Left ventricle myocardium inferior (tissue), 1 donor: ENCODE measurements around the gene ARSG. TPM values are rescaled to one million over a fixed set of nuclear protein-coding genes. Genes with fewer than 3 reads are reported as not detected.

ENCODE experiments used
- DNase-seq: peaks from one replicate; pipeline ENCODE4 v3.0.0-alpha.2; 2020
- H3K27ac ChIP-seq: fragments of 200-600 bp; replicated peaks from 2 replicates; pipeline ENCODE4 v1.8.0; 2021
- H3K27me3 ChIP-seq: fragments of 200-600 bp; 2 replicates; pipeline ENCODE4 v1.8.0; 2021; ENCODE audit warnings: low read depth
- H3K36me3 ChIP-seq: fragments of 200-600 bp; 2 replicates; pipeline ENCODE4 v1.8.0; 2021
- H3K4me1 ChIP-seq: fragments of 200-600 bp; 2 replicates; pipeline ENCODE4 v1.8.0; 2021
- H3K4me3 ChIP-seq: fragments of 200-600 bp; 2 replicates; pipeline ENCODE4 v1.8.0; 2021; ENCODE audit warnings: mild to moderate bottlenecking, moderate library complexity
- H3K9me3 ChIP-seq: fragments of 200-600 bp; replicated peaks from 2 replicates; pipeline ENCODE4 v1.8.0; 2021
- intact Hi-C: fragments of 100-400 bp; cut with micrococcal nuclease; formaldehyde crosslinking; loops from one replicate; pipeline ENCODE4 v1.11.0; 2022
- total RNA-seq: library from RNA; stranded (reverse); fragmentation: NEBNext Ultra II Directional; extraction: Animal tissue kit (Norgen Biotek cat#: 25700); gene quantifications from one replicate; pipeline ENCODE4 v1.2.1, GENCODE V29; 2021
- TF ChIP-seq, protein P1 (sequence below): fragments of 200-600 bp; IDR thresholded peaks from 2 replicates; pipeline ENCODE4 v1.8.0; 2021; ENCODE audit warnings: antibody characterized with exemption, mild to moderate bottlenecking, borderline replicate concordance
- donor health status: DM: no; HTN: yes; CAD: no; lungs with severe emphysema.

Gene ARSG
- total RNA-seq, 1 donor from 2014 or later = 3.7 TPM

DNA sequence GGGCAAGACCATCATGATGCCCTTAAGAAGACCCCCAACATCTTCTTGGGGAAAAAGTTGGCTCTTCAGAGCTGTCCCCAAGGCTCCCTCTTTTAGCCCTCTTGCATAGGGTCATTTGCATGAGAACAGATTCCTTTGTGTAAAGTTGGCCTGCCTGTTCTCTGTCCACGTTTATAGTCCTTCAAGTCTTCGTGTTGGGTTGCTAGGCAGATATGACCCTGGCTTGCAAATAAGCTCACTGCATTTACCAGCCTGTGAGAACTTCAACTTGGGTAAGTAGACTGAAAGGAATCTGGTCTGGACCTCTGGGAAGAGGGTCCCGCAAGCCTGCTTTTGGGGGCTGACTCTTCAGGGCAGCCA, 2.9 kb downstream of the ARSG start:
- no peak overlapping the region for H3K4me3 ChIP-seq
- TF ChIP-seq, protein P1, sequence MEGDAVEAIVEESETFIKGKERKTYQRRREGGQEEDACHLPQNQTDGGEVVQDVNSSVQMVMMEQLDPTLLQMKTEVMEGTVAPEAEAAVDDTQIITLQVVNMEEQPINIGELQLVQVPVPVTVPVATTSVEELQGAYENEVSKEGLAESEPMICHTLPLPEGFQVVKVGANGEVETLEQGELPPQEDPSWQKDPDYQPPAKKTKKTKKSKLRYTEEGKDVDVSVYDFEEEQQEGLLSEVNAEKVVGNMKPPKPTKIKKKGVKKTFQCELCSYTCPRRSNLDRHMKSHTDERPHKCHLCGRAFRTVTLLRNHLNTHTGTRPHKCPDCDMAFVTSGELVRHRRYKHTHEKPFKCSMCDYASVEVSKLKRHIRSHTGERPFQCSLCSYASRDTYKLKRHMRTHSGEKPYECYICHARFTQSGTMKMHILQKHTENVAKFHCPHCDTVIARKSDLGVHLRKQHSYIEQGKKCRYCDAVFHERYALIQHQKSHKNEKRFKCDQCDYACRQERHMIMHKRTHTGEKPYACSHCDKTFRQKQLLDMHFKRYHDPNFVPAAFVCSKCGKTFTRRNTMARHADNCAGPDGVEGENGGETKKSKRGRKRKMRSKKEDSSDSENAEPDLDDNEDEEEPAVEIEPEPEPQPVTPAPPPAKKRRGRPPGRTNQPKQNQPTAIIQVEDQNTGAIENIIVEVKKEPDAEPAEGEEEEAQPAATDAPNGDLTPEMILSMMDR = no peak
- DNase-seq = no peak
- no peak overlapping the region for H3K27ac ChIP-seq
- H3K36me3 ChIP-seq = no peaks in the 10 kb centered on the region
- H3K27me3 ChIP-seq = peaks cover 50% of the 10 kb centered on the region
- no peaks in the 10 kb centered on the region for H3K9me3 ChIP-seq
- intact Hi-C loops = no loop called here
- peaks cover 30% of the 10 kb centered on the region for H3K4me1 ChIP-seq

DNA sequence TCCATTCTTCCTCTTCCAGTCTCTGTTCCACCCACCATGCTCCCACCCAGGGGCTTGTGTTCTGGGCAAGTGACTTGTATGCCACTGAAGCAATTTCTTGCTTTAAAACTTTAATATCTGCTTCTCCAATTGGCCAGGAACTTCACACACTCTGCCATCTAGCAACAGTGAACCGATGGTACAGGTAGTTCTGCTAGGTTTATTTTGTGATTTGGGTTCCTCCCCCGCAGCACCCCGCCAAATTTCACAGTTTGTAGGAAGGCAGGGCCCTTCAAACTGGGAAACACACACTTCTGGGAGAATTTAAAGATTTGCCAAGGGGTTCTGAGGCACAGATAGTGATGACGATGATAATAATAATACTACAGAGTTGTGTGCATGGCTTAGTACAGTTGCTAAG, 3.3 kb downstream of the ARSG start:
- no peaks in the 10 kb centered on the region for H3K36me3 ChIP-seq
- intact Hi-C loops = no loop called here
- TF ChIP-seq, protein P1 = no peak
- DNase-seq = no peak
- no peak overlapping the region for H3K27ac ChIP-seq
- H3K4me3 ChIP-seq = no peak overlapping the region
- H3K9me3 ChIP-seq = no peaks in the 10 kb centered on the region
- H3K4me1 ChIP-seq = peaks cover 30% of the 10 kb centered on the region
- H3K27me3 ChIP-seq = peaks cover 50% of the 10 kb centered on the region

DNA sequence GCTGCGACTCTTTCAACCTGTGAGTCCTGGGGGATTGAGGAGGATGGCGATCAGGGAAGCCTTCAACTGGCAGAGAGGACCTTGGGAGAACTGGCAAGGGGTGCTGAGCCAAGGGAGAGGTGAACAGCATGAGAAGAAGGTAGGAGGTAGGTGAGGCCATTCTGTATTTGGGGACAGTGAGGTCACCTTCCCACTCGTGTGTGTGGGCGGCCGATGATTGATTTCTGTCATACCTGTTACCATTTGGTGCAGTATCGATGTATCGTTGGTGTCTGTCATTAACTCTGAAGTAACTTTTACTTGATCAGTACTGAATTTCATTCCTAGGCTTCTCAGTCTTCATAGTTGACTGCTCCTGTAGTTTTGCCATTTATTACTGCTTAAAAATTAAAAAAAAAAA, 3.8 kb downstream of the ARSG start:
- Histone ChIP-seq H3K4me1 (peaks cover 28% of the 10 kb centered on the region), H3K27me3 (peaks cover 50% of the 10 kb centered on the region), H3K9me3 (no peaks in the 10 kb centered on the region), H3K36me3 (no peaks in the 10 kb centered on the region), H3K4me3 (no peak overlapping the region), H3K27ac (no peak overlapping the region)
- DNase-seq = no peak
- intact Hi-C loops = no loop called here
- TF ChIP-seq, protein P1 = no peak

DNA sequence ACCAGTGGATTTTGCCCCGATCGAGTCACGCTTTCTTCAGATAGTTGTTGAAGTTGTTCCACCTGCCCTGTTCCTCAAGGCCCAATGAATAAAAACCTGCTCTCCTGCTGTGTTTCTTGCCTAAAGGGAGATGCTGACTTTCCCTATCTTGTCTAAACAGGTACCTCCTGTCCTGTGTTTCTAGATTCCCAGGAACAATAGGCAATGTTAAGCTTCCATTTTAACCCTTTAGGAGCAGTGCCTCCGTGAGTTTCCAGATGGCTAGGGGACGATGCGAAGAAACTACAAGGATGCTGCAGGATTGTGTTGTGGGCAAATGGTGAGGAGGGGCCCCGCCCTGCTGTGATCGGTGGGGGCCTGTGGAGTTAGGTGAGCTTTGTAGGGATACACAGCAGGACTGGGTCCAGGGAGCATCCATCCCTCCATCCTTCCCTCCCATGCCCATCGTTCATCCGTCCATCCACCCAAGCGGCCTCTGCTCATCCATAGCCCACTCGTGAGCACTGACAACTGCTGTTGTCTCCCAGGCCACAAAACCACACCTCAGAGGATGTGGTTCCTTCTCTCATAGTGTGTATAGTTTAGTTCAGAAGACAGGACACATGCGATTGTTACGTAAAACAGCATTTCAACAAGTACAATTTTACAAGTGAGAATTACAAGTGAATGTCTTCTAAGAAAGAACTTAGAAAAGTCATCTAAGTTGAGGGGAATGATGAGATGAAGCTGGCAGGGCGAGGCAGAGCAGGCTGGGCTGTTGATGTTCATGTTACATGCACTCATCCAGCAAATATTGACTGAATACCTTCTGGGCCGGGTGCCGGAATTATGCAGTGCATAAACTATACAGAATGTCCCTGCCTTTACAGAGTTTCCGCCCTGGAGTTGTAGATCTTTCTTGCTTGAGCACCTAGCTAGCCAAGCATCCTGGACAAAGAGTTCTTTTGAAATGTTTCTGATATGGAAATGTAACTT, 5.2 kb downstream of the ARSG start:
- Histone ChIP-seq H3K9me3 (no peaks in the 10 kb centered on the region), H3K27me3 (peaks cover 44% of the 10 kb centered on the region), H3K36me3 (no peaks in the 10 kb centered on the region), H3K27ac (no peak overlapping the region), H3K4me3 (no peak overlapping the region), H3K4me1 (peaks cover 18% of the 10 kb centered on the region)
- TF ChIP-seq, protein P1 = no peak
- intact Hi-C loops = no loop called here
- no peak for DNase-seq

DNA sequence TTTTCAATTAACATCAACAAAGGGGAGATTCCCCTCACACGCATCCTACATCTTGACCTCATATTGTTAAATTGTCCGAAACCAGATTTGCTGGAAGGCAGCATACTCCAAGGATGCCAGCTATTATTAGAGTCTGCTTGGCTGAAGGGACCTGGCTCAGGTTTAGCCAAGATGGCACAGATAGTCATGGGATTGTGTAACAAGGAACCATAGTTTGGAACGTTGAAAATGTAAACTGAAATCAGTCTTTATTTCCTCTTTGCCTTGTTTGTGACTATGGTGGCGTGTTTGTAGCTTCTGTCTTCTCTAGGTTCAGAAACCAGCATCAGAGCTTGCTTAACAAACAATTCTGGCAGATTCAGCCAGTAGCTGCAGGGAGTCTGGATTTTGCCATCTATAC, 5.9 kb downstream of the ARSG start:
- peaks cover 14% of the 10 kb centered on the region for H3K4me1 ChIP-seq
- peaks cover 44% of the 10 kb centered on the region for H3K27me3 ChIP-seq
- no peak for DNase-seq
- no peak overlapping the region for H3K4me3 ChIP-seq
- no peak overlapping the region for H3K27ac ChIP-seq
- intact Hi-C loops = no loop called here
- no peaks in the 10 kb centered on the region for H3K9me3 ChIP-seq
- H3K36me3 ChIP-seq = no peaks in the 10 kb centered on the region
- TF ChIP-seq, protein P1 = no peak
